ENCODE results near the gene BMPER. TPM values are rescaled to one million over a fixed set of nuclear protein-coding genes. Genes with fewer than 3 reads are reported as not detected.

Gene BMPER
- total RNA-seq, 4 donors from 2014 or later, result 1.0 to 22.5 (median 12.0) TPM

- Histone ChIP-seq H3K4me3 (no peak overlapping the region), H3K27me3 (no peaks in the 10 kb centered on the region), H3K27ac (no peak overlapping the region), H3K9me3 (no peaks in the 10 kb centered on the region), H3K4me1 (peaks cover 0 to 26% (median 0%) of the 10 kb centered on the region in 3 donors), H3K36me3 (no peaks in the 10 kb centered on the region)
- WGBS, 2 donors (ENCODE audit: low coverage in 1 of 2), result 61 to 83% methylated on average over 7 of the region's 10 CpGs
- ATAC-seq, result no peak
- TF ChIP-seq POLR2AphosphoS5 (IDR thresholded peaks at IDR 0.05), result no peak
- TF ChIP-seq, protein P1, sequence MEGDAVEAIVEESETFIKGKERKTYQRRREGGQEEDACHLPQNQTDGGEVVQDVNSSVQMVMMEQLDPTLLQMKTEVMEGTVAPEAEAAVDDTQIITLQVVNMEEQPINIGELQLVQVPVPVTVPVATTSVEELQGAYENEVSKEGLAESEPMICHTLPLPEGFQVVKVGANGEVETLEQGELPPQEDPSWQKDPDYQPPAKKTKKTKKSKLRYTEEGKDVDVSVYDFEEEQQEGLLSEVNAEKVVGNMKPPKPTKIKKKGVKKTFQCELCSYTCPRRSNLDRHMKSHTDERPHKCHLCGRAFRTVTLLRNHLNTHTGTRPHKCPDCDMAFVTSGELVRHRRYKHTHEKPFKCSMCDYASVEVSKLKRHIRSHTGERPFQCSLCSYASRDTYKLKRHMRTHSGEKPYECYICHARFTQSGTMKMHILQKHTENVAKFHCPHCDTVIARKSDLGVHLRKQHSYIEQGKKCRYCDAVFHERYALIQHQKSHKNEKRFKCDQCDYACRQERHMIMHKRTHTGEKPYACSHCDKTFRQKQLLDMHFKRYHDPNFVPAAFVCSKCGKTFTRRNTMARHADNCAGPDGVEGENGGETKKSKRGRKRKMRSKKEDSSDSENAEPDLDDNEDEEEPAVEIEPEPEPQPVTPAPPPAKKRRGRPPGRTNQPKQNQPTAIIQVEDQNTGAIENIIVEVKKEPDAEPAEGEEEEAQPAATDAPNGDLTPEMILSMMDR (IDR thresholded peaks at IDR 0.05), result no peak
- no peak for TF ChIP-seq EP300 (IDR thresholded peaks at IDR 0.05)
- no peak for TF ChIP-seq POLR2A (IDR thresholded peaks at IDR 0.05)
Measured at GRCh38 chr7:34036972-34037792, 131.8 kb downstream of the BMPER start.

DNA sequence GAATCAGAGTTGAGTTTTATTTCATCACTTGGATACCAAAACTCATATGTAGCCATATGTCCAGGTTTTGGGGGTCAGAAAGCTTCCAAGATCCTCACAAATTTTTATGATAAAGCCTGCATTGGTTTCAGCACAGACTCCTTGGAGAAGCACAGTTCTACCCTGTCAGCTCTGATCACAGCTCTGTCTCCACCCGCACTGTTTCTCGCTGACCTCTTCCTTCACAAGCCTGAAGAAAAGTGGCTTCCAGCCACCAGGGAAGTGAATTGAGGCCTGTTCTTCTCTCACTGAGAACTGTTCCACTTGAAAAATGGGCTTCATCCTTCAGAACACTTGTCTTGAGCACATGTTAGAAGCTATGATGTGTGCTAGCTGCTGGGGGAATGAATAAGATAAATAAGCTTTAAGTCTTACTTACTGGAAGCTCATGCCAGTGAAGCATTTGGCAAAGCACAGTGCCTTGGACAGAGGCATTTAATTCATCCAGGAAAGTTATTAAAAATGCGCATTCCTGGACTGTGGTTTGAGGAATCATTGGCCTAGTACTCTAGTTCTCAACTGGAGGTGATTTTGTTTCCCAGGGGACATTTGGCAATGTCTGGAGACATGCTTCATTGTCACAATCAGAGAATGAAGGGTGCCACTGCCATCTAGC lies 133.6 kb downstream of the BMPER start:
- H3K4me3 ChIP-seq, result no peak overlapping the region
- no peak for ATAC-seq
- H3K27ac ChIP-seq, result no peak overlapping the region
- H3K4me1 ChIP-seq, result peaks cover 0 to 26% (median 0%) of the 10 kb centered on the region in 3 donors
- WGBS, 2 donors (ENCODE audit: low coverage in 1 of 2), result 39 to 56% methylated on average over 2 to 3 of the region's 3 CpGs
- no peaks in the 10 kb centered on the region for H3K27me3 ChIP-seq
- no peaks in the 10 kb centered on the region for H3K36me3 ChIP-seq
- TF ChIP-seq POLR2A (IDR thresholded peaks at IDR 0.05) (no peak), POLR2AphosphoS5 (IDR thresholded peaks at IDR 0.05) (no peak), EP300 (IDR thresholded peaks at IDR 0.05) (no peak)
- TF ChIP-seq, protein P1 (IDR thresholded peaks at IDR 0.05), result no peak
- H3K9me3 ChIP-seq, result no peaks in the 10 kb centered on the region

DNA sequence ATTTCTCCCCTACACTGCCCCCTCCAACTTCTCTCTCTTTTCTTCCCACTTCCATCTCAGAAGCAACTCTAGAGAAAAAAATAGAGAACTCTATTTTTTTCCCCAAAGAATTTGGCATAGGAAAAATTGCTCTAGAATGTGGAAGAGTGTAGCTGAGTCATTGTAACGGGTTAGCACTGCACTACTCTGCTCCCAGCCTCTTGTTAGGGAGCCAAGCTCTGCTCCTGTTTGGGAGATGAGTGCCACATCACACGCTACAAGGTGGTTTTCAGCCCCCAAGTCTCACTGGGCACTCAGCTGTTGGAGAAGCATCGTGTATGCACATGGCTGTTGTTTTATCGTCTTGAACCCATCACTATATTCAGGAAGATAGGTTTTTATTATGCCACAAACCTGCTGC lies 136.4 kb downstream of the BMPER start:
- ATAC-seq, result no peak
- H3K9me3 ChIP-seq, result no peaks in the 10 kb centered on the region
- H3K36me3 ChIP-seq, result no peaks in the 10 kb centered on the region
- H3K4me1 ChIP-seq, result peaks cover 0 to 18% (median 0%) of the 10 kb centered on the region in 3 donors
- no peak for TF ChIP-seq POLR2AphosphoS5 (IDR thresholded peaks at IDR 0.05)
- H3K27me3 ChIP-seq, result no peaks in the 10 kb centered on the region
- no peak overlapping the region for H3K4me3 ChIP-seq
- WGBS, 2 donors (ENCODE audit: low coverage in 1 of 2), result 80% methylated on average over 4 of the region's 4 CpGs; no CpG with 5 or more reads in 1 of the 2 donors
- H3K27ac ChIP-seq, result no peak overlapping the region

DNA sequence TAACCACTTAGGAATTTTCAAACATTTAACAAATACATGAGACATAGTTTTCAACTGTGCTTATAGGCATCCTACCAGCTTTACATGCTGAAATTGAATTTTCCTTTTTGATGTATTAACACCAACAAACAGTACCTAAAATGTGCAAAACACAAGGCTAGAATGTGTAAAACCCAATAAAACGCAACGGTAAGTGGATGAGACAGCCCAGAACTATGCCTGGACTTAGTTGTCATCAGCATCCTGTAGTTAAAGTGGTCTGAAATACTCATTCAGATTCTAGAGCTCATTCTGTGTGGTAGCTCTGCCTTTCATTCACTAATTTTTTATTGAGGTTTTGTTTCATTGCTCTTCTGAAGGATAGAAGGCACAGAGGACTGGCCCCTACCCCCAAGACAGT lies 137.1 kb downstream of the BMPER start:
- TF ChIP-seq POLR2AphosphoS5 (IDR thresholded peaks at IDR 0.05), result no peak
- TF ChIP-seq, protein P1 (IDR thresholded peaks at IDR 0.05), result no peak
- no peak for TF ChIP-seq POLR2A (IDR thresholded peaks at IDR 0.05)
- no peak for TF ChIP-seq EP300 (IDR thresholded peaks at IDR 0.05)
- Histone ChIP-seq H3K4me1 (peaks cover 0 to 18% (median 0%) of the 10 kb centered on the region in 3 donors), H3K4me3 (no peak overlapping the region), H3K36me3 (no peaks in the 10 kb centered on the region), H3K9me3 (no peaks in the 10 kb centered on the region), H3K27ac (no peak overlapping the region), H3K27me3 (no peaks in the 10 kb centered on the region)
- no peak for ATAC-seq
- 96 to 97% methylated on average over 2 of the region's 2 CpGs for WGBS, 2 donors (ENCODE audit: low coverage in 1 of 2)

DNA sequence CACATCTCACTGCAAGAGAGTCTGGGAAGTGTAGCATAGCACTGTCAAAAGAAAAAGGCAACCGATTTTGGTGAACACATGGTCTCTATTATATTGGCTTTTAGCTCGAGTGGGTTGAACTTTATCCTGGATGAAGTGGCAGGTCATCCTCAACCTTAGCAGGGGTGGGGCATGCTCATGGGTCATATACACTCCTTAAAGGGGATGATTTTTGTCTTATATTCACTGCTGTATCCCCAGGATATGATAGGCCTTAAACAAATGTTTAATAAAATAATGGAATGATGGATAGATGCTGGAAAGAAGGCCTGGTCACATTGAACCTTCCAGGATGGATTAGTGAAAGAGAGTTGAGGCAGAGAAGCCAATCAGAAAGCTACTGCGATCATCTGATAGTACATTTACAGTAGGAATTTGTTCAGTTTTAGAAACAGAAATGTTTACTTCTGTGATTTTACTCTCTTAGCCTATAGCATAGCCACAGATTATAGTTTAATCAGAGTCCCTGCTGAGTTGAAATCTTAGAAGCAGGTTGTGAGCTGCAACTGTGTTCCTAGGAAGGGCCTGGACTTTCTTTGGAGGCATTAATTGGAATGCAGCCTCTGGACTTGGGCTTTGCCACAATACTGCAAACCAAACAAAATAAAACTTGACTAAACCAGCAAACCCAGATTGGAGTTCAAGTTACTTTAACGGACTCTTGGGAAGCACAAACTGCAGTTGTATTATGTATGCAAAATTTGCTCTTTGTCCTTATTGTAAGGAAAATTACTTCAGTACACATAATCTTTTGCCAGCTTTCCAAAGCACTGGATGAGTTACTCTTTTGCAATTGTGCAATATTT lies 138.3 kb downstream of the BMPER start:
- WGBS, 2 donors (ENCODE audit: low coverage in 1 of 2), result 82 to 91% methylated on average over 4 of the region's 4 CpGs
- Histone ChIP-seq H3K27me3 (no peaks in the 10 kb centered on the region), H3K4me1 (peaks cover 0 to 10% (median 0%) of the 10 kb centered on the region in 3 donors), H3K36me3 (no peaks in the 10 kb centered on the region), H3K9me3 (no peaks in the 10 kb centered on the region), H3K27ac (no peak overlapping the region), H3K4me3 (no peak overlapping the region)
- no peak for TF ChIP-seq EP300 (IDR thresholded peaks at IDR 0.05)
- TF ChIP-seq POLR2AphosphoS5 (IDR thresholded peaks at IDR 0.05), result no peak
- TF ChIP-seq, protein P1 (IDR thresholded peaks at IDR 0.05), result no peak
- peak; percentile 4 for ATAC-seq
